Tongue (tissue), 2 donors: ENCODE measurements around the gene RHCG. TPM values are rescaled to one million over a fixed set of nuclear protein-coding genes. Genes with fewer than 3 reads are reported as not detected.

Experiments
- DNase-seq: peaks from one replicate; pipeline ENCODE4 v3.0.0-alpha.2; 2015
- total RNA-seq: library from RNA; depleted of rRNA; stranded (reverse); fragments of >200 nt; gene quantifications from one replicate; pipeline ENCODE4 v1.2.3, GENCODE V29; 2014

RHCG gene
- total RNA-seq, result 70.4 TPM

DNA sequence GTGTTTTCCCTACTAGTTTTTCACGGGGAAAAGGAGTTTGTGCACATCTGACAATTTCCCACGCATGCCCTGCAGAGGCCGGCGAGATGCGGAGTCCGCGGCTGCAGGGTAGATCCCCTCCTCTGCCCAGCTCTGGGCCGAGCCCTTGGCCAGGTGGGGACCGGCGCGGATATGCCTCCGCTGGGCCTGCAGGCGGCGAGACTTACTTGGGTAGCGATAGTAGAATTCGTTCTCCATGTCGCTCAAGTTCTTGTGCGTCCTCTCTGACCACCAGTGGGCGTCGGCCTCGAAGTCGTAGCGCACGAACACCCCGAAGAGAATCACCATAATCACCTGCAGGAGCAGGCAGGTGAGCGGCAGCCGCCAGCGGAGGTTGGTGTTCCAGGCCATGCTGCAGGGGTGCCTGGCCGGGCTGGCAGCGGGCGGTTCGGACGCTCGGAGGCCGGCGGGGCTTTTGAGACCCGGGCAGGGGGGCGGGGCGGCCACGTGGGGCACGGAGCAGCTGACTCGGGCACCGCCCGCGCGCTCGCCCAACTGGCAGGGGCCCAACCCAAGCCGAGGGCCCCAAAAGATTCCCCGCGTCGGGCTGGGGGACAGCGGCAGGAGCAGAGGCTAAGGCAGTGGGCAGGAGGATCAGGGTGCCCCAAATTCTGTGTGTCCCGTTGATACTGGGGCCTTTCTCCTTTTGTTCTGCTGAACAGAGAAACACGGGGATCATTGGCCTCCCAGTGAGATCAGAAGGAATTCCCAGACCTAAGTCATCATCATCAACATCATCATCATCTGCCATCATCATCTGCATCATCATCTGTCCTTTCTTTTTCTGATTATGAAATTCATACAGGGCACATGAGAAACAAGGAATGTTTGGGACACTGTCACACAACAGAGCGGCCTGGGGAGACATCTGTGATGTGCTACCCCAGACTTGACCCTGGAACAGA lies at the start of gene RHCG:
Gene RHCG, minus strand, starts transcription at position 429 of the 944 bp plus-strand sequence. Its CDS starts 39 bp downstream, at position 390.
- DNase-seq, result peak; percentile 40

DNA sequence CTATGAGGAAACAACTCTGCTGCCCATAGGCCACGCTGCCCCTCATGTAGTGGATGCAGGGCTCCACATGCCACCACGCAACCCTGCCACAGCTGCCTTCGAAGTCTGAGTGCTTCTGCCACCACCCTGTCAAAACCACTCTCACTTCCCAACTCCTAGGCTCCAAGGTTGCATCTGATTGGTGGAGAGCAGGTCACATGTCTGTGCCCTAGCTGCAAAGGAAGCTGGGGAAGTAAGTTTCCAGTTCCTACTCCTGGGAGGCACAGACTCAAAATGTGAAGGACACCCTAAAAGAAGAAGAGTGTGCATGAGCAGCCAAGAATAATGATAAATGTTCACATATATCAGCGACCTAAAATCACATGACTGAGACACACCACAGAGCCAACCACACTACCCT lies 47.0 kb upstream of the RHCG start:
- DNase-seq, result no peak

DNA sequence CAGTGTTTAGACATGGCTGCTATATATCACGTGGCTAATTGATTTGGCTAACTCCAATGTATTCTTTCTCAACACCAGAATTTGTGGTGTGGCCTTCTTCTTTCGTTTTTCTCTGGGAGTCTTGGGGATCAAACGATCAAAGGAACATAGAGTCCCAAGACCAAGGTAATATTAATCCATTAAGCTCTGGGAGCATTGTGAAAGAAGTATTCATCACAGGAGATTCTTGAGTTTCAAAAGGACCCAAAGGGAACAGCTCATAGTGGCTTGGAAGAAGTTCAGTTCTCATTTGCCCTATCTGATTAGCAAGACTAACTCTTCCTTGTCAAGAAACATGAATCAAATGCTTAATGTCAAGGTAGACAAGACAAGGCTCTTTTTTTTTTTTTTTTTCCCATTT lies 46.0 kb upstream of the RHCG start:
- DNase-seq, result no peak

DNA sequence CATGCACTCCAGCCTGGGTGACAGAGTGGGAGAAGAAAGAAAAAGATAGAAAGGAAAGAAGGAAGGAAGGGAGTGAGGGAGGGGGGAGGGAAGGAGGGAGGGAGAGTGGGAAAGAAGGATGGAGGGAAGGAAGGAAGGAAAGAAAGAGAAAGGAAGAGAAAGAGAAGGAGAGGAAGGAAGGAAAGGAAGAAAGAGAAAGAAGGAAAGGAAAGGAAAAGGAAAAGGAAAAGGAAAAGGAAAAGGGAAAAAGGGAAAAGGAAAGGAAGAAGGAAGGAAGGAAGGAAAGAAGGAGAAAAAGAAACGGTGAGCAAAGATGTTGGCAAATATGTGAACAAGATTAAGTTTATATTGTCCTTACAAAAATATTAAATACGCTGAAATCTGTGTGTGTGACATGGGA lies 42.6 kb upstream of the RHCG start:
- no peak for DNase-seq

DNA sequence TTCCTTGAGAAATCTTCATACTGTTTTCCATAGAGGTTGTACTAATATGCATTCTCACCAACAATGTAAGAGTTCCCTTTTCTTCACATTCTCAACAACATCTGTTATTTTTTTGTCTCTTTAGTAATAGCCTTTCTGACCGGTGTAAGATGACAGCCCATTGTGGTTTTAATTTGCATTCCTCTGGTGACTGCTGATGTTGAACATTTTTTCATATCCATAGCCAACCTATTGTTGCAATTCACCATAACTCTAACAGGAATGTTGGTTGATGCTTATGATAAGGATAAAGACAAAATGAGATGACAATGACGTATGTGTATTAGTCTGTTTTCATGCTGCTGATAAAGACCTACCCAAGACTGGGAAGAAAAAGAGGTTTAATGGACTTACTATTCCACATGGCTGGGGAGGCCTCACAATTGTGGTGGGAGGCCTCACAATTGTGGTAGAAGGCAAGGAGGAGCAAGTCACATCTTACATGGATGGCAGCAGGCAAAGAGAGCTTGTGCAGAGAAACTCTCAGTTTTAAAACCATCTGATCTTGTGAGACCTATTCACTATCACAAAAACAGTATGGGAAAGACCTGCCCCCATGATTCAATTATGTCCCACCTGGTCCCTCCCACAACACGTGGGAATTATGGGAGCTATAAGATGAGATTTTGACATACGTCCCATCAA lies 37.6 kb upstream of the RHCG start:
- DNase-seq, result no peak

DNA sequence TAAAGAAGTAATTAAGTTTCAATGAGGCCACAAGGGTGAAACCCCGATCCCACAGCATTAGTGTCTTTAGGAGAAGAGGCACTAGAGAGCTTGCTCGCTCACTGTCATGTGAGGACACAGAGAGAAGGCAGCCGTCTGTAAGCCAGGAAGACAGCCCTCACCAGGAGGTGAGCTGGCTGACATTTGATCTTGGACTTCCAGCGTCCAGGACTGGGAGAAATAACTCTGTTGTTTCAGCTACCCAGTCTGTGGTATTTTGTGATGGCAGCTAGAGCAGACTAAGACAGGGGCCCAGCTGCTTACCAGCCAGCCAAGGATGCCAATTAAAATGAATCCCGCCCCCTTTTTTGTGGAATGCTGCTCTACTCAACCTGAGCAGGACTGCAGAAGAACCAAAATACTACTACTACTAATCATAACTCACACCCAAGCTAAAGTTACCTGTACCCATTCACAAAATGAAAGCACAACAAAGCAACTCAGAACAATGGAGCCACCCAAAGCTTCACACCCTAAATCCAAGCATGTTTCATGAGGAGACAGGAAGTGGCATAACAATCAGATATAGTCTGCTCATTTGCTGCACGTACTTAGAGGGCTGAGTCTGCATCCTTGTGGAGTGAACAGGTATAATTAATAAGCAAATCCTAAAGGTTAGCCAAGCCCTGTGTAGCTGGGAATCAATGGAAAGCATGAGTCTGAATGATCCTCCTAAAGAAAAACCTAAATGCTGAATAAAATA lies 35.6 kb upstream of the RHCG start:
- no peak for DNase-seq

DNA sequence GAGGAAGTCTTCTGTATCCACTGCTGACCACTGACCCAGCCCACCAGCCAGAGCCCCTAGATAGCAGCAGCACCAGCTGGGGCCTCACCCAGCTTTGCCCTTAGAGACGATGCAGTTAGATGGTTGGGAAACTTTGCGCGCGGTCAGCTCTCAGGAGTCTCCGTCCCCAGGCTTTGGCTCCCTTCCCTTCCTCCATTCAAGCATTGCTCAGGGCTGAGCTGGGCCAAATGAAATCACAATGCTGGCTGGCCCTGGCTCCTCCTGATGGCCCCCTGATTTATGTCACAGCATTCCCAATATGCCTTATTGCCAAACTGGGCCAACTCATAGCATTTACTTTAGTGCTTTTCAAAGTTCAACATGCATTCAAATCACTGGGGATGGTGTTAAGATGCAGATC lies 34.6 kb upstream of the RHCG start:
- DNase-seq, result no peak

DNA sequence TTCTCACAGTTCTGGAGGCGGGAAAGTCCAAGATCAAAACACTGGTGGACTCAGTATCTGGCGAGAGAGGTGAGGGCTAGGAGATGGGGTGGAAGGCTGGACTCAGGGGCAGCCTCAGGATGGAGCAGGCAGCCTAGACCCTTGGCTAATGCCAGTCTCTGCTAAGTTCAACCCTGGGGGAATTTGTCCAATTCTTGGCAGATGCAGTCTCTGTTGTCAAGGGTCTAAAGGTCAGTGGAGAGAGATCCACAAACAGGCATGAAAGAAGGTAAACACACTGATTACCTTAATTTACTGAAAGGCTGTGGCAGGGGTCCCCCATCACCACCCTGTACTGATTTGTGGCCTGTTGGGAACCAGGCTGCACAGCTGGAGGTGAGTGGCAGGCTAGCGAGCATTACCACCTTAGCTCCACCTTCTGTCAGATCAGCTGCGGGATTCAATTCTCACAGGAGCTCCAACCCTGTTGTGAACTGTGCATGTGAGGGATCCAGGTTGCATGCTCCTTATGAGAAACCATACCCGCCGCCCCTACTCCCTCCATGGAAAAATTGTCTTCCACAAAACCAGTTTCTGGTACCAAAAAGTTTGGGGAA lies 32.5 kb upstream of the RHCG start:
- DNase-seq, result no peak

DNA sequence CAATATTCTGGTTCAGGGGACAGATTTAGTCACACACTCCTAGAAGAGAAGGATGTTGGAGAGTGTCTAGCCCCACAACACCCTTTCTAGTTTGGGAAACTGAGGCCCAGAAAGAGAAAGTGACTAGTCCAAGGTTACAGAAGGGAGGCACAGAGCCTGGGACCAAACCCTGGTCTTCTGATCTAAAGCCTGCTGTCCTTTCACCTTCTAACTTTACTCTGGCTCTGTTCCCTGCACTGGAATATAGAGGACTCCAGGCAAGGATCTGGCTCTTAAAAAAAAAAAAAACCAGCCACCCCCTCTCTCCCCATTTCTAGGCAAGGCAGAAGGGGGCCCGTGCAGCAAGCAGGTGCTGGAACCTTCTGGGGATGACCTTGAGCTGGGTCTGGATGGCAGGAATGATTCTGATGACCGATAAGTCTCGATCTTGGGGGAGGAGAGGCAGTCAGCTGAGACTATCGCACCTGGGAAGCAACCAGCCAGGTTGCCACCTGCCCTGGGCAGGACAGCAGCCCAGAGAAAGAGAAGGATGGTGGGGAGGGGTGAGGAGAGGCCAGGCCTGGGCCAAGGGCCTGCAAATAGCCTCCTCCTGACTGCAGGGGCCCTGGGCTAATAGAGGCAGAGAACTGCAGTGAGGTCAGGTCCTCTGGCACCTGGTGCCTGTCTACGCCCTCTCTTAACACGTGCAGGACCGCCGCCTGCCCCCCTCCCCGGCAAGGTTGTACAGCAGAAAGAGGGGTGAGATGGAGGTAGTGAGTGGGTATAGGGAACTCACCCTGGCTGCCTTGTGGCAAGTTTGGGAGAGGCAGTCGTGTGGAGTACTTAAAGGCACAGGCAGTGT lies 30.4 kb upstream of the RHCG start:
- DNase-seq, result no peak

DNA sequence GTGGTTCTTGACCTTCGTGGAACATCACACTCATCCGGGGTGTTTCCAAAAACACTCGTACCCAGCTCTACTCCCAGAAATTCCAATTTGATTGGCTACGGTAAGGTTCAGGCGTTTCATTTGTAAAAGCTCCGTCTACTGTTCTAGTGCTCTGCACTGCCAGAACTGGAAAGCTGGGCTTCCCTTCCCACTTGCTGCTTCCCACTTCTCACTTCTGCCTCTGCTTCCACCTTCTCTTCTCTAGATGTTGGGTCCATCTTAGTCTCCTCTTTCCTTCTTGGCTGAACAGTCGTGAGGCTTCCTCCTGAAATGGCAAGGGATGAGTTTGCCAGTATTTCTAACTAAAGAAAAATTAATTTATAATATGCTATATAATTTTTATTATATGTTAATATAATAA lies 29.8 kb upstream of the RHCG start:
- no peak for DNase-seq

DNA sequence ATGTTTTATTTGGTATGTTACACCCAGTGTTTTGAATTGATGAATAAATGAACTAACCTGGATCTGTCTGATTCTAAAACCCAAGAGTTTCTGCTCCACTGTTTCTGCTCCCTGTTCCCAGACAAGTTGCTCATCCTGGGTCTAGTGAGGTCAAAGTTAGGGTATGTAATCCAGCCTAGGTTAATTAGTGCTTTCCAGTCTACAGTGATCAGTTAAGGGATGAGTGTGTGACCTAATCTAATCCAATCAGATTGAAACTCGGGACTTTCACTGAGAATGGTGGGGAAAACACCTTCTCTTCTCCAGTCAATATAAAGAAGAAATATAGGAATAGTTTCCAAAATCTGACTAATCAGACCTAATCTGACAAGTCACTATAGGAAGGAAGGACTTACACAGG lies 27.8 kb upstream of the RHCG start:
- no peak for DNase-seq

DNA sequence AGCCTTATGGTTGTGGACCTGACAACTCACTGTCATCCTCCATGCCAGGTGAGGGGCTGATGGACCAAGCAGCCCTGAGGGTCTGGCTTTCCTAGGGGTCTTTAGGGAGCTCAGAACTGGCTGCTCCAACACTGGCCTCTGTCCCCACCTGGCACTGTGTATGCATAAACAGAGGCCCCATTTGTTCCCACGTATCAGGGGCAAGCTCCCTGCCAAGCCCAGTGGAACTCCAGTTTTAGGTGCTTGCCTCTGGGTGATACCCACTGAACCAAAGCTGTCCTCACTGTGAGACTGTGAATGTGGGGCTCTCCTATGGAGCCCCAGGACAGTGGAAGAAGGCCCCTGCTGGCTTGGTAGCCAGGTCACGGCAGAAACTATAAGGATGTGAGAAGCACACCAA lies 26.7 kb upstream of the RHCG start:
- no peak for DNase-seq

DNA sequence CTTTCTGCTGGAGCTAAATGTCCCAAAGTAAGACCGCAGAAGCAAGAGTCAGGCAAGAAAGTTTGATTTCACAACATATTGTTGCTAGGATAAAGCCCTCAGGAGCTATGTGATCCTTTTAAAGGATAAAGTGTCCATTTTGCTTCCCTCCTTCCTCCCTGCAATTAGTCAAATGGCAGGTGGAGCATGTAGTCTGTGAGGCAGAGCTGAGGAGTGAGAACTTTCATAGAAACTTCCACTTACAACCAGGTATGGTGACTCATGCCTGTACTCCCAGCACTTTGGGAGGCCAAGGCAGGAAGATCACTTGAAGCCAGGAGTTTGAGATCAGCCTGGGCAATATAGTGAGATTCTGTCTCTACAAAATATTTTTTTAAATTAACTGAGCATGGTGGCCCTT lies 25.2 kb upstream of the RHCG start:
- DNase-seq, result no peak

DNA sequence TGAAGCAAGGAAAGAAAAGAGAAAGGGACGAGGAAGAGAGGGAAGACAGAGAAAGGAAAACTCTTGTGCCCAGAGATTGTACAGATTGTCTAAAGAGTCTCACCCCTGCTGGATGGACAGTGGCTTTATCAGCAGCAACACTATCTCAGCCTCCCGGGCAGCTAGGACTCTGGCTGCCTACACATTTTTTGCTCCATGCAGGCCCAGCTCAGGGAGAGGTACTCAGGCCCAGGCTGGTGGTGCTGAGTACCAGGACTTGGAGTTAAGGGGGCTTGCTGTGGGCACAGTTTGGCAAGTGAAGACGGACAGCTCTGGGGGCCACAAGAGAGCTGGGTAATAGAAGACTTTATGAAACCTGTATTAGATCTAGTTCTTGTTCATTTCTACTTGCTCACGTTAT lies 19.1 kb upstream of the RHCG start:
- DNase-seq, result no peak

DNA sequence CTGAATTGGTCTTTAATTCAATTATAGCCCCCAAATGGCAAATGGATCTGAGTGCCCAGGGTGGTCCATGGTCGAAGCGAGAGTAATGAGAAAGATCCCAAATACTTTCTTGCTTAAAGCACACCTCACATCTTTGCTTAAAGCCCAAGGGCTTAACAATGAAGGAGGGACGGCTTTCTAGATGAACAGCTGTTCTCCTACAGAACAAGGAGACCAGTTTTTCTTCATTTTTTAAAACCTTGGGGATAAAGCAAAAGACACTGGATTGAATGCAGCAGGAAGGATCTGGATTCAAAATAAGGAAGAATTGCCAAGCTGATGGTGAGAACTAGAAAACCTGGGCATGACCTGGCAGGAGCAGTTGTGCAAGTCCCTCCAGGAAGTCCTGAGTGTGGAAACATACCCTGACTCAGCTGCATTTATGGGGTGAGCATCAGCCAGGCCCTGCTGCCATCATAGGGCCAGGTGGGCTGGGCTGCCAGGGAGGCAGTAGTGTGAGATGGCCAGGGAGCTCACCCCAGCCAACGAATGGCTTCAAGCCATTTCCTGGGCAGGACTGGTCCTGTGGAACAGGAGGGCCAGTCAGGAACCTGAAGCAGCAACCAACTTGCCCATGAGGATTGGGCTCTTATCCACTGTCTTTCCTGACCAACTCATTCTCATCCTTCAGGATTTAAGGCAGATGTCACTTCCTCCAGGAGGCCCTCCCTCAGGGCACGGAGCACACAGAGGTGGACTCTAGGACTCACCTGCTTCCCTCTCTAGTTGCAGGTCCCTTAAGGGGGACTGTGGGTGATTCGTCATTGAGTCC lies 18.4 kb upstream of the RHCG start:
- no peak for DNase-seq

DNA sequence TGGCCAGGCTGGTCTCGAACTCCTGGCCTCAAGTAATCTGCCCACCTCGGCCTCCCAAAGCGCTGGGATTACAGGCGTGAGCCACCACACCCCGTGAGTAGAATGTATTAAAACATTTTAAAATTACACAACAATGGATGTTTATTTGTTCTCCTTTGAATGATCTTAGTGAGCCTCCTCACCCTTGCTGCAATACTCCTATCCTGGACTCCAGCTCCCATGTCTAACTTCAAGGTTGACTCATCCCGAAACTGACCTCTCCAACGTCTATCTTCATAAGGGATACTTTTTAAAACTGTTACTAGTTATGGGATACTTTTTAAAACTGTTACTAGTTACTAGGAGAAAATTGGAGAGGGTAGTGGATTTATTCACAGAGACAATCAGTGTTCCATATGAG lies 17.8 kb upstream of the RHCG start:
- no peak for DNase-seq

DNA sequence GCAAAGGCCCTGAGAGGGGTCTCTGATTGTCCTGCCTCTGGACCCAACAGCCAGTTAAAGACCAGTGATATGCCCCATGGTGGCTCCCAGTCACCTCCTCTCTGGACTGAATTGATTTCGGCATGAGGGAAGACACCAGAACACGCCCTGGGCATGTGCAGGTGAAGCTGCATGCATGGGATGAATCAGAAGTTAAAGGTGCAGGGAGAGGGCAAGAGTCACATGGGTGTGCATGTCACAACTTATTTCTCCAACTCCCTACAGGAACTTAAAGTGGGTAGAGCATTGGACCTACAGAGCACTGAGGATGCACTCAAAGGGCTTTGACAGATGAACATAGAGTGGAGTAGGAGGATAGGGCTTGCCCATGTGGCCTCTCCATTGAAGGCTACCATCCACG lies 16.9 kb upstream of the RHCG start:
- DNase-seq, result no peak

DNA sequence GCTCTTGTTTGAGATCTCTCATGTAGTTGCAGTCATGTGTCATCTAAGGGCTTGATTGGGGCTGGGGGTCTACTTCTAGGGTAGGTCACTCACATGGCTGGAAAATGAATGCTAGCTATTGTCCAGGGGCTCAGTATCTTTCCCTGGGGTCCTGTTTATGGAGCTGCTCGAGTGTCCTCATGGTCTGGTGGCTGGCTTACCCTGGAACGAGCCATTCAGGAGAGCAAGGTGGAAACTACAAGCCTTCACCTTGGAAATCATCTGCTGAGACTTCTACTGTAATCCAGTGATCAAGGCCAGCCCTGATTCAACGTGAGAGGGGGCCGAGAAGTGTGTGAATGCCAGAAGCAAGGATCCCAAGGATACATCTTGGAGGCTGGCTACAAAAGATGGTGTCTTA lies 16.2 kb upstream of the RHCG start:
- DNase-seq, result no peak

DNA sequence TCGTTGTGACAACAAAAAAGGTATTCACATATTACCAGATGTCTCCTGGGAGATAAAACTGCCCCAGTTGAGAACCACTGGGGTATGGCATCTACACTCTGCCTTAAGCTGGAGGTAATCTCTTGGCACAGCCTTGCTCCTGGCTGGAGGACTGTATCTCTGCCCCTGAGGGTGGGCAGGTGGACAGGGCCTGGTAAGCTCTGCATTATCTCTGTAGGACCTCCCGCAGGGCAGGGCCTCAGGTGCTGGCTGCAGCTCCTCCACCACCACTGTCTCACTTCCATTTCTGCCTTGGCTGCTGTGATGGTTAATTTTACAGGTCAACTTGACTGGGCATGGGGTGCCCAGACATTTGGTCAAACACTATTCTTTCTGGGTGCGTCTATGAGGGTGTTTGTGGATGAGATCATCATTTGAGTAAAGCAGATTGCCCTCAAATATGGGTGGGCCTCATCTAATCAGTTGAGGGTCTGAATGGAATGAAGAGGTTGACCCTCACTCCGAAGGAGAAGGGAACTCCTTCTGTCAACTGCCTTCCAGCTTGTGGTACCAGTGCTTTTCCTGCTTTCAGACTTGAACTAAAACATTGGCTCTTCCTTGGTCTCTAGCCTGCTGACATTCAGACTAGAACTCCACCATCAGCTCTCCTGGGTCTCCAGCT lies 9.8 kb upstream of the RHCG start:
- no peak for DNase-seq

DNA sequence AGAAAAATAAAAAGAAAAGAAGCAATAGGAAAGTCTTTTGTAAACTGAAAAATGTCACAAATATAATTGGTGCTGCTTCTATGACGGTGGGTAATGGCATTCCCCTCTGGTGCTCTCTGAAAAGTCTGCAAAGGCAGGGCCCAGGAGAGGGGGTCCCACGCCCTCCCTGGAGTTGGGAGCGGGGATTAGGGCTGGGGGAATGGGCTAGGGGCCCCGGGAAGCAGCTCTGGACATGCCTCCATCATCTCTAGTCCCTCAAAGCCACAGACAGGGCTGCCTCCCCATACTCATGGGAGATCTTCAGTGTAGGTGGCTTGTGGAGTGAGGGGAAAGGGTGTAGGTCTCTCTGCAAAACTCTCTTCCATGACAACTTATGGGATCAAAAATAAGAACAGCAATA lies 7.8 kb upstream of the RHCG start:
- DNase-seq, result no peak
